BJ (cell line): ENCODE results near the gene UPF1. TPM values are rescaled to one million over a fixed set of nuclear protein-coding genes. Genes with fewer than 3 reads are reported as not detected.

Source experiments
- CTCF ChIA-PET: fragments of 350-600 bp; formaldehyde crosslinking; extraction: SDS; loops from one replicate; lab custom pipeline; 2021; ENCODE audit warnings: antibody characterized with exemption, inconsistent platforms; lab: Yijun Ruan, JAX
- POLR2A ChIA-PET: fragments of 300-600 bp; sonication (Branson Sonifier 250); formaldehyde crosslinking; extraction: SDS; loops from one replicate; lab custom pipeline; 2021; ENCODE audit warnings: antibody characterized with exemption; lab: Charles Lee
- DNase-seq: peaks from one replicate; pipeline ENCODE4 v3.0.0-alpha.2; 2011; ENCODE audit warnings: low read depth
- H3K27me3 ChIP-seq: 2 replicates; pipeline ENCODE4 v1.6.0; 2011; ENCODE audit warnings: low read length; ENCODE audit not compliant: control insufficient read depth, insufficient read depth
- H3K36me3 ChIP-seq: 2 replicates; pipeline ENCODE4 v1.5.1; 2011; ENCODE audit warnings: low read length; ENCODE audit not compliant: control insufficient read depth, insufficient read depth
- H3K4me3 ChIP-seq: 2 replicates; pipeline ENCODE4 v1.5.1; 2011; ENCODE audit warnings: low read depth, mild to moderate bottlenecking, control low read depth, low read length
- CTCF ChIP-seq: IDR thresholded peaks from 2 replicates; pipeline ENCODE4 v1.5.1; 2011; ENCODE audit warnings: low read depth, mild to moderate bottlenecking, control low read depth, inconsistent platforms, low read length, moderate library complexity; ENCODE audit not compliant: insufficient read depth
- polyA plus RNA-seq: library from polyadenylated mRNA; depleted of rRNA; stranded (reverse); fragments of >200 nt; gene quantifications from 2 replicates; pipeline ENCODE4 v1.2.3, GENCODE V29; 2011

Gene UPF1
- polyA plus RNA-seq, 1 experiment = 24.1 TPM

- H3K4me3 ChIP-seq = no peak overlapping the region
- TF ChIP-seq CTCF = no peak
- DNase-seq = no peak
- H3K36me3 ChIP-seq = peaks cover 68% of the 10 kb centered on the region
- no peaks in the 10 kb centered on the region for H3K27me3 ChIP-seq
- ChIA-PET POLR2A (no interaction called here), CTCF (interaction anchor here (1.8 to 2.0 kb wide), 2 partner anchors 16 to 124 kb away, joined by 6 to 10 read pairs; no protein-coding TSS in a partner anchor)
These were observed 31.4 kb downstream of the UPF1 start for GRCh38 chr19:18862976-18863842.

GRCh38 chr19:18863843-18864362 lies 32.1 kb downstream of the UPF1 start:
- ChIA-PET CTCF (interaction anchor here (0.6 to 4.0 kb wide), 4 partner anchors 16 to 277 kb away, joined by 3 to 17 read pairs (median 8); partner anchors contain the start of gene REX1BD), POLR2A (interaction anchor here (0.6 kb wide), 1 partner anchor 329 kb away, joined by 3 read pairs; no protein-coding TSS in a partner anchor)
- Histone ChIP-seq H3K4me3 (no peak overlapping the region), H3K27me3 (no peaks in the 10 kb centered on the region), H3K36me3 (peaks cover 66% of the 10 kb centered on the region)
- TF ChIP-seq CTCF = no peak
- no peak for DNase-seq

GRCh38 chr19:18865106-18865972 lies 33.6 kb downstream of the UPF1 start:
- CTCF ChIA-PET = interaction anchor here (0.9 to 4.0 kb wide), 15 partner anchors 7 to 294 kb away, joined by 3 to 30 read pairs (median 6); partner anchors contain the start of genes CERS1, REX1BD and UBA52
- H3K27me3 ChIP-seq = no peaks in the 10 kb centered on the region

GRCh38 chr19:18865973-18866799 lies 34.4 kb downstream of the UPF1 start:
- CTCF ChIA-PET = interaction anchor here (0.6 to 4.0 kb wide), 20 partner anchors 8 to 415 kb away, joined by 3 to 30 read pairs (median 6); partner anchors contain the start of genes CERS1, REX1BD and UBA52
- POLR2A ChIA-PET = no interaction called here
- no peaks in the 10 kb centered on the region for H3K27me3 ChIP-seq
- TF ChIP-seq CTCF = peak; percentile 73
- peaks cover 48% of the 10 kb centered on the region for H3K36me3 ChIP-seq
- no peak for DNase-seq
- no peak overlapping the region for H3K4me3 ChIP-seq

More at GRCh38 chr19:18865106-18865972, 33.6 kb downstream of the UPF1 start:
- no peak overlapping the region for H3K4me3 ChIP-seq
- no peak for DNase-seq
- H3K36me3 ChIP-seq = peaks cover 55% of the 10 kb centered on the region
- no peak for TF ChIP-seq CTCF
- POLR2A ChIA-PET = no interaction called here
